ENCODE data around the gene SIGLEC15. TPM values are rescaled to one million over a fixed set of nuclear protein-coding genes. Genes with fewer than 3 reads are reported as not detected.
"Not testable (repeated sequence)": the region's sequence is repeated elsewhere in the genome, so short reads cannot be mapped to it uniquely, and the experiment has no call there.

Gene SIGLEC15
- total and polyA plus RNA-seq, 9 donors: 0.06 to 0.44 (median 0.14) TPM

- Histone ChIP-seq H3K27me3 (ENCODE audit: control insufficient read depth, insufficient read depth, low read length) (no peaks in the 10 kb centered on the region), H3K4me3 (ENCODE audit: low read length) (no peak overlapping the region), H3K36me3 (ENCODE audit: control insufficient read depth, insufficient read depth, low read length) (no peaks in the 10 kb centered on the region), H3K4me1 (ENCODE audit: control insufficient read depth, insufficient read depth, low read length) (no peaks in the 10 kb centered on the region), H3K9me3 (replicated peaks; ENCODE audit: control insufficient read depth, low read depth, low read length) (no peaks in the 10 kb centered on the region), H3K27ac (ENCODE audit: low read length) (no peak overlapping the region)
- DNase-seq: no peak
- WGBS (ENCODE audit: insufficient coverage): no CpG with 5 or more reads among the region's 3 CpGs
These were observed 36.6 kb upstream of the SIGLEC15 start for GRCh38 chr18:45788861-45789260.

- no peaks in the 10 kb centered on the region for H3K4me1 ChIP-seq (ENCODE audit: control insufficient read depth, insufficient read depth, low read length)
- 85% methylated on average over 4 of the region's 5 CpGs for WGBS (ENCODE audit: insufficient coverage)
These were observed 32.8 kb upstream of the SIGLEC15 start for GRCh38 chr18:45792506-45793263.

GRCh38 chr18:45793264-45793965, 32.1 kb upstream of the SIGLEC15 start:
- H3K4me1 ChIP-seq (ENCODE audit: control insufficient read depth, insufficient read depth, low read length): no peaks in the 10 kb centered on the region
- WGBS (ENCODE audit: insufficient coverage): no CpG with 5 or more reads among the region's 4 CpGs
- H3K27ac ChIP-seq (ENCODE audit: low read length): no peak overlapping the region
- no peak for DNase-seq
- H3K4me3 ChIP-seq (ENCODE audit: low read length): no peak overlapping the region
- H3K27me3 ChIP-seq (ENCODE audit: control insufficient read depth, insufficient read depth, low read length): no peaks in the 10 kb centered on the region
- H3K36me3 ChIP-seq (ENCODE audit: control insufficient read depth, insufficient read depth, low read length): no peaks in the 10 kb centered on the region
- no peaks in the 10 kb centered on the region for H3K9me3 ChIP-seq (replicated peaks; ENCODE audit: control insufficient read depth, low read depth, low read length)

More at GRCh38 chr18:45792506-45793263, 32.8 kb upstream of the SIGLEC15 start:
- Histone ChIP-seq H3K27ac (ENCODE audit: low read length) (no peak overlapping the region), H3K27me3 (ENCODE audit: control insufficient read depth, insufficient read depth, low read length) (no peaks in the 10 kb centered on the region), H3K36me3 (ENCODE audit: control insufficient read depth, insufficient read depth, low read length) (no peaks in the 10 kb centered on the region), H3K4me3 (ENCODE audit: low read length) (no peak overlapping the region), H3K9me3 (replicated peaks; ENCODE audit: control insufficient read depth, low read depth, low read length) (no peaks in the 10 kb centered on the region)
- no peak for DNase-seq

- H3K27ac ChIP-seq (ENCODE audit: low read length): no peak overlapping the region
- no peak overlapping the region for H3K4me3 ChIP-seq (ENCODE audit: low read length)
- H3K27me3 ChIP-seq (ENCODE audit: control insufficient read depth, insufficient read depth, low read length): no peaks in the 10 kb centered on the region
- peaks cover 13% of the 10 kb centered on the region for H3K9me3 ChIP-seq (replicated peaks; ENCODE audit: control insufficient read depth, low read depth, low read length)
- H3K4me1 ChIP-seq (ENCODE audit: control insufficient read depth, insufficient read depth, low read length): no peaks in the 10 kb centered on the region
- WGBS (ENCODE audit: insufficient coverage): no CpG with 5 or more reads among the region's 1 CpG
- H3K36me3 ChIP-seq (ENCODE audit: control insufficient read depth, insufficient read depth, low read length): no peaks in the 10 kb centered on the region
- DNase-seq: no peak
These were observed 24.0 kb upstream of the SIGLEC15 start for GRCh38 chr18:45801416-45802004.

GRCh38 chr18:45802814-45803492, 22.5 kb upstream of the SIGLEC15 start:
- no peak for DNase-seq
- Histone ChIP-seq H3K27ac (ENCODE audit: low read length) (no peak overlapping the region), H3K9me3 (replicated peaks; ENCODE audit: control insufficient read depth, low read depth, low read length) (peaks cover 13% of the 10 kb centered on the region), H3K36me3 (ENCODE audit: control insufficient read depth, insufficient read depth, low read length) (no peaks in the 10 kb centered on the region), H3K4me3 (ENCODE audit: low read length) (no peak overlapping the region), H3K27me3 (ENCODE audit: control insufficient read depth, insufficient read depth, low read length) (no peaks in the 10 kb centered on the region), H3K4me1 (ENCODE audit: control insufficient read depth, insufficient read depth, low read length) (peaks cover 2% of the 10 kb centered on the region)
- WGBS (ENCODE audit: insufficient coverage): no CpG with 5 or more reads among the region's 2 CpGs

GRCh38 chr18:45805551-45805950, 19.9 kb upstream of the SIGLEC15 start:
- H3K4me1 ChIP-seq (ENCODE audit: control insufficient read depth, insufficient read depth, low read length): peaks cover 2% of the 10 kb centered on the region
- H3K27ac ChIP-seq (ENCODE audit: low read length): no peak overlapping the region
- DNase-seq: no peak

GRCh38 chr18:45806226-45806625, 19.2 kb upstream of the SIGLEC15 start:
- no peak overlapping the region for H3K27ac ChIP-seq (ENCODE audit: low read length)
- WGBS (ENCODE audit: insufficient coverage): no CpG with 5 or more reads among the region's 2 CpGs
- no peaks in the 10 kb centered on the region for H3K36me3 ChIP-seq (ENCODE audit: control insufficient read depth, insufficient read depth, low read length)

More at GRCh38 chr18:45805551-45805950, 19.9 kb upstream of the SIGLEC15 start:
- Histone ChIP-seq H3K9me3 (replicated peaks; ENCODE audit: control insufficient read depth, low read depth, low read length) (peaks cover 11% of the 10 kb centered on the region), H3K27me3 (ENCODE audit: control insufficient read depth, insufficient read depth, low read length) (no peaks in the 10 kb centered on the region), H3K36me3 (ENCODE audit: control insufficient read depth, insufficient read depth, low read length) (no peaks in the 10 kb centered on the region), H3K4me3 (ENCODE audit: low read length) (no peak overlapping the region)

GRCh38 chr18:45807144-45807543, 18.3 kb upstream of the SIGLEC15 start:
- not testable (repeated sequence) for DNase-seq; H3K27ac ChIP-seq (ENCODE audit: low read length); H3K4me1 ChIP-seq (ENCODE audit: control insufficient read depth, insufficient read depth, low read length); H3K4me3 ChIP-seq (ENCODE audit: low read length); H3K27me3 ChIP-seq (ENCODE audit: control insufficient read depth, insufficient read depth, low read length); H3K36me3 ChIP-seq (ENCODE audit: control insufficient read depth, insufficient read depth, low read length)
- H3K9me3 ChIP-seq (replicated peaks; ENCODE audit: control insufficient read depth, low read depth, low read length): peaks cover 11% of the 10 kb centered on the region
- 10% methylated on average over 1 of the region's 2 CpGs for WGBS (ENCODE audit: insufficient coverage)

More at GRCh38 chr18:45806226-45806625, 19.2 kb upstream of the SIGLEC15 start:
- Histone ChIP-seq H3K4me1 (ENCODE audit: control insufficient read depth, insufficient read depth, low read length) (peaks cover 2% of the 10 kb centered on the region), H3K9me3 (replicated peaks; ENCODE audit: control insufficient read depth, low read depth, low read length) (peaks cover 11% of the 10 kb centered on the region), H3K4me3 (ENCODE audit: low read length) (no peak overlapping the region), H3K27me3 (ENCODE audit: control insufficient read depth, insufficient read depth, low read length) (no peaks in the 10 kb centered on the region)
- DNase-seq: no peak

- DNase-seq; H3K27ac ChIP-seq (ENCODE audit: low read length); H3K27me3 ChIP-seq (ENCODE audit: control insufficient read depth, insufficient read depth, low read length): not testable (repeated sequence)
These were observed 10.7 kb upstream of the SIGLEC15 start for GRCh38 chr18:45814733-45815132.

GRCh38 chr18:45817543-45817942, 7.9 kb upstream of the SIGLEC15 start:
- H3K4me3 ChIP-seq (ENCODE audit: low read length): no peak overlapping the region
- no peak for DNase-seq
- no peak overlapping the region for H3K27ac ChIP-seq (ENCODE audit: low read length)
- no peaks in the 10 kb centered on the region for H3K36me3 ChIP-seq (ENCODE audit: control insufficient read depth, insufficient read depth, low read length)
- peaks cover 4% of the 10 kb centered on the region for H3K27me3 ChIP-seq (ENCODE audit: control insufficient read depth, insufficient read depth, low read length)
- no peaks in the 10 kb centered on the region for H3K4me1 ChIP-seq (ENCODE audit: control insufficient read depth, insufficient read depth, low read length)
- H3K9me3 ChIP-seq (replicated peaks; ENCODE audit: control insufficient read depth, low read depth, low read length): no peaks in the 10 kb centered on the region
- no CpG with 5 or more reads among the region's 1 CpG for WGBS (ENCODE audit: insufficient coverage)

More at GRCh38 chr18:45814733-45815132, 10.7 kb upstream of the SIGLEC15 start:
- not testable (repeated sequence) for H3K4me3 ChIP-seq (ENCODE audit: low read length); H3K9me3 ChIP-seq (replicated peaks; ENCODE audit: control insufficient read depth, low read depth, low read length); H3K4me1 ChIP-seq (ENCODE audit: control insufficient read depth, insufficient read depth, low read length); H3K36me3 ChIP-seq (ENCODE audit: control insufficient read depth, insufficient read depth, low read length)

Measured in muscle of leg (tissue), 11 donors.